Peyer's patch (tissue), 4 donors: ENCODE measurements around the gene SULF2. TPM values are rescaled to one million over a fixed set of nuclear protein-coding genes. Genes with fewer than 3 reads are reported as not detected.
"Not testable (repeated sequence)": the region's sequence is repeated elsewhere in the genome, so short reads cannot be mapped to it uniquely, and the experiment has no call there.

Experiments
- DNase-seq, 3 donors: peaks; one replicate each; pipeline ENCODE4 v3.0.0-alpha.2; 2017 to 2019
- H3K27ac ChIP-seq, 4 donors: fragments of 200-600 bp; sonication (generic); one replicate each; pipeline ENCODE4 v1.5.1; 2016 to 2019
- H3K27me3 ChIP-seq, 2 donors: fragments of 200-600 bp; sonication (generic); one replicate each; pipeline ENCODE4 v1.5.1; 2019
- H3K36me3 ChIP-seq, 3 donors: fragments of 200-600 bp; sonication (generic); one replicate each; pipeline ENCODE4 v1.5.1; 2016 to 2019
- H3K4me1 ChIP-seq, 4 donors: fragments of 200-600 bp; sonication (generic); one replicate each; pipeline ENCODE4 v1.5.1; 2016 to 2019
- H3K4me3 ChIP-seq, 4 donors: fragments of 200-600 bp; sonication (generic); 1 replicate in 3 of 4; 2 replicates in 1 of 4; pipeline ENCODE4 v1.5.1; 2016 to 2019; ENCODE audit warnings: mild to moderate bottlenecking in 1 of 4
- H3K9me3 ChIP-seq, 4 donors: fragments of 200-600 bp; sonication (generic); one replicate each; pipeline ENCODE4 v1.5.1; 2016 to 2019; ENCODE audit warnings: mild to moderate bottlenecking in 1 of 4
- CTCF ChIP-seq, 6 experiments: fragments of 450-650 bp in 4 of 6; fragments of 200-600 bp in 2 of 6; sonication (generic) in 1 of 6; IDR thresholded peaks; one replicate each; pipeline ENCODE4 v1.5.1; 2017 to 2019; ENCODE audit warnings: antibody characterized with exemption in 6 of 6, mild to moderate bottlenecking in 3 of 6, moderate library complexity in 1 of 6
- POLR2A ChIP-seq, 2 donors: fragments of 450-650 bp; IDR thresholded peaks; one replicate each; pipeline ENCODE4 v1.5.1; 2017; ENCODE audit warnings: antibody characterized with exemption in 2 of 2, mild to moderate bottlenecking in 2 of 2, moderate library complexity in 2 of 2
- total RNA-seq, 4 donors: library from RNA; depleted of rRNA; stranded (reverse); fragments of >200 nt; gene quantifications; one replicate each; pipeline ENCODE4 v1.1.0, GENCODE V29; 2016

SULF2 gene
- 100 to 1,000 TPM in 1 of 4 donors, 10 to 100 TPM in 3; 32.4 to 168 (median 52.5) TPM for total RNA-seq

- Histone ChIP-seq H3K36me3 (no peaks in the 10 kb centered on the region), H3K27me3 (no peaks in the 10 kb centered on the region), H3K4me1 (peaks cover 0 to 25% (median 7%) of the 10 kb centered on the region in 4 donors), H3K9me3 (no peaks in the 10 kb centered on the region), H3K4me3 (peak within 1 kb of the TSS; percentile 45 to 62 (median 51)), H3K27ac (peak within 1 kb of the TSS; percentile 57 to 89 (median 70))
- TF ChIP-seq POLR2A (IDR thresholded peaks at IDR 0.05): peak in 1 of 2 donors; percentile 21
- no peak for TF ChIP-seq CTCF (IDR thresholded peaks at IDR 0.05)
- DNase-seq: peak in 2 of 3 donors; percentile 58 to 76
Measured at GRCh38 chr20:47785311-47785853, at the start of gene SULF2. SULF2 (minus strand) TSS chr20:47785481; CDS start chr20:47757363, 28,118 bp downstream.

- H3K36me3 ChIP-seq, H3K27me3 ChIP-seq, H3K9me3 ChIP-seq, H3K4me3 ChIP-seq, H3K4me1 ChIP-seq, H3K27ac ChIP-seq, DNase-seq: not testable (repeated sequence)
Measured at GRCh38 chr20:47831675-47832074, 46.4 kb upstream of the SULF2 start.

GRCh38 chr20:47826716-47827115, 41.4 kb upstream of the SULF2 start:
- not testable (repeated sequence) for H3K27ac ChIP-seq, H3K36me3 ChIP-seq, H3K9me3 ChIP-seq, H3K4me1 ChIP-seq, DNase-seq, H3K27me3 ChIP-seq, H3K4me3 ChIP-seq

GRCh38 chr20:47826006-47826405, 40.7 kb upstream of the SULF2 start:
- DNase-seq: peak in 1 of 3 donors; percentile 12
- not testable (repeated sequence) for H3K27me3 ChIP-seq, H3K27ac ChIP-seq, H3K9me3 ChIP-seq, H3K4me3 ChIP-seq, H3K36me3 ChIP-seq, H3K4me1 ChIP-seq

- Histone ChIP-seq H3K9me3 (no peaks in the 10 kb centered on the region), H3K27ac (no peak overlapping the region), H3K4me3 (no peak overlapping the region), H3K36me3 (no peaks in the 10 kb centered on the region), H3K27me3 (no peaks in the 10 kb centered on the region), H3K4me1 (no peaks in the 10 kb centered on the region)
- DNase-seq: peak in 1 of 3 donors; percentile 26
- TF ChIP-seq CTCF (IDR thresholded peaks at IDR 0.05): no peak
- no peak for TF ChIP-seq POLR2A (IDR thresholded peaks at IDR 0.05)
Measured at GRCh38 chr20:47825011-47825762, 39.9 kb upstream of the SULF2 start.

- H3K4me3 ChIP-seq, H3K4me1 ChIP-seq, H3K27me3 ChIP-seq, H3K27ac ChIP-seq, H3K9me3 ChIP-seq, H3K36me3 ChIP-seq: not testable (repeated sequence)
- DNase-seq: peak in 1 of 3 donors; percentile 7
Measured at GRCh38 chr20:47823941-47824340, 38.7 kb upstream of the SULF2 start.

GRCh38 chr20:47821481-47822100, 36.3 kb upstream of the SULF2 start:
- H3K4me3 ChIP-seq: no peak overlapping the region
- DNase-seq: peak in 1 of 3 donors; percentile 18
- H3K36me3 ChIP-seq: no peaks in the 10 kb centered on the region
- H3K4me1 ChIP-seq: no peaks in the 10 kb centered on the region
- H3K27me3 ChIP-seq: no peaks in the 10 kb centered on the region
- H3K27ac ChIP-seq: no peak overlapping the region
- H3K9me3 ChIP-seq: no peaks in the 10 kb centered on the region
- TF ChIP-seq POLR2A (IDR thresholded peaks at IDR 0.05) (no peak), CTCF (IDR thresholded peaks at IDR 0.05) (no peak)
